ENCODE data around the gene CTNNA1.

DNA sequence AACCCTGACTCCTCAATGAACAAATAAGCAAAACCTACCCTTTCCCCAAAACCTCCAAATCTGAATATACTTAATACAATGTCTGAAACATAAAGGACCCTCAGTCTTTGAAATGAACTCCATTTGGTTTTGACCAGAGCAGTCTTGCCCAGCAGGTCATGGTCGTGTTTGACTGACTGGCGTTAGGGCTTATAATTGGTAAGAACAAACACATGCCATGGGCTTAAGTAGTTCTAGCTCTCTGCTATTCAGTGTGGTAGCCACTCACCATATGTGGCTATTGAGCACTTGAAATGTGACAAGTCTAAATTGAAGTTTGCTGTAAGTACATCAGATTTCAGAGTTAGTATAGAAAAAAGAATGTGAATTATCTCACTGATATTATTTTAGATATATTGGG, 79.9 kb downstream of the CTNNA1 start:
- TF ChIP-seq, protein P1, sequence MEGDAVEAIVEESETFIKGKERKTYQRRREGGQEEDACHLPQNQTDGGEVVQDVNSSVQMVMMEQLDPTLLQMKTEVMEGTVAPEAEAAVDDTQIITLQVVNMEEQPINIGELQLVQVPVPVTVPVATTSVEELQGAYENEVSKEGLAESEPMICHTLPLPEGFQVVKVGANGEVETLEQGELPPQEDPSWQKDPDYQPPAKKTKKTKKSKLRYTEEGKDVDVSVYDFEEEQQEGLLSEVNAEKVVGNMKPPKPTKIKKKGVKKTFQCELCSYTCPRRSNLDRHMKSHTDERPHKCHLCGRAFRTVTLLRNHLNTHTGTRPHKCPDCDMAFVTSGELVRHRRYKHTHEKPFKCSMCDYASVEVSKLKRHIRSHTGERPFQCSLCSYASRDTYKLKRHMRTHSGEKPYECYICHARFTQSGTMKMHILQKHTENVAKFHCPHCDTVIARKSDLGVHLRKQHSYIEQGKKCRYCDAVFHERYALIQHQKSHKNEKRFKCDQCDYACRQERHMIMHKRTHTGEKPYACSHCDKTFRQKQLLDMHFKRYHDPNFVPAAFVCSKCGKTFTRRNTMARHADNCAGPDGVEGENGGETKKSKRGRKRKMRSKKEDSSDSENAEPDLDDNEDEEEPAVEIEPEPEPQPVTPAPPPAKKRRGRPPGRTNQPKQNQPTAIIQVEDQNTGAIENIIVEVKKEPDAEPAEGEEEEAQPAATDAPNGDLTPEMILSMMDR (IDR thresholded peaks at IDR 0.05), result no peak
- no peak for TF ChIP-seq POLR2A (IDR thresholded peaks at IDR 0.05)

Data from right lobe of liver (tissue), 4 donors.